A673 (cell line): ENCODE measurements around the gene MT1F. TPM values are rescaled to one million over a fixed set of nuclear protein-coding genes. Genes with fewer than 3 reads are reported as not detected.

Source experiments
- BruUV-seq: library from RNA; stranded (reverse); fragments of 400-500 nt; replicated peaks from 2 replicates; lab custom pipeline; 2021; lab: Mats Ljungman, UMichigan
- CTCF ChIA-PET: fragments of 300-600 bp; sonication (Branson Sonifier 250); formaldehyde crosslinking; loops from one replicate; lab custom pipeline; 2022; ENCODE audit warnings: antibody characterized with exemption; lab: Charles Lee
- POLR2A ChIA-PET: fragments of 300-600 bp; sonication (Branson Sonifier 250); formaldehyde crosslinking; loops from one replicate; lab custom pipeline; 2022; ENCODE audit warnings: antibody characterized with exemption; ENCODE audit not compliant: low non-redundant PET; lab: Charles Lee
- DNase-seq: peaks from one replicate; pipeline ENCODE4 v3.0.0-alpha.2; 2015; ENCODE audit warnings: low spot score
- H3K27ac ChIP-seq: fragments of 200-600 bp; sonication (generic); 2 replicates; pipeline ENCODE4 v1.5.1; 2016; ENCODE audit warnings: mixed run types, low read depth, mild to moderate bottlenecking, mixed read lengths, antibody characterized with exemption, low read length; ENCODE audit not compliant: poor library complexity, severe bottlenecking
- H3K27me3 ChIP-seq: fragments of 200-600 bp; sonication (generic); replicated peaks from 2 replicates; pipeline ENCODE4 v1.6.1; 2017; ENCODE audit warnings: mixed run types, low read depth, mild to moderate bottlenecking, mixed read lengths, antibody characterized with exemption, low read length; ENCODE audit not compliant: insufficient read depth, poor library complexity
- H3K36me3 ChIP-seq: fragments of 200-600 bp; sonication (generic); 2 replicates; pipeline ENCODE4 v1.6.1; 2016; ENCODE audit warnings: mixed run types, mild to moderate bottlenecking, mixed read lengths, antibody characterized with exemption, low read length; ENCODE audit not compliant: insufficient read depth, poor library complexity, severe bottlenecking
- H3K4me1 ChIP-seq: fragments of 200-600 bp; sonication (generic); 2 replicates; pipeline ENCODE4 v1.6.1; 2017; ENCODE audit warnings: mixed run types, mild to moderate bottlenecking, mixed read lengths, antibody characterized with exemption, low read length; ENCODE audit not compliant: insufficient read depth, poor library complexity, severe bottlenecking
- H3K4me3 ChIP-seq: fragments of 200-600 bp; sonication (generic); 2 replicates; pipeline ENCODE4 v1.5.1; 2016; ENCODE audit warnings: low read depth, mixed run types, mild to moderate bottlenecking, mixed read lengths, low read length; ENCODE audit not compliant: poor library complexity, severe bottlenecking
- H3K9me3 ChIP-seq: fragments of 200-600 bp; sonication (generic); 2 replicates; pipeline ENCODE4 v1.6.1; 2016; ENCODE audit warnings: mixed run types, low read depth, mild to moderate bottlenecking, mixed read lengths, antibody characterized with exemption, low read length; ENCODE audit not compliant: poor library complexity, severe bottlenecking
- EZH2 ChIP-seq: fragments of 200-600 bp; sonication (generic); IDR thresholded peaks from 2 replicates; pipeline ENCODE4 v1.6.1; 2017; ENCODE audit warnings: borderline replicate concordance, low read depth, mild to moderate bottlenecking, mixed read lengths, antibody characterized with exemption, low read length; ENCODE audit not compliant: poor library complexity, severe bottlenecking
- intact Hi-C: fragments of 100-400 bp; cut with micrococcal nuclease; formaldehyde crosslinking; loops from one replicate; pipeline ENCODE4 v1.10.0; 2022; ENCODE audit not compliant: unreplicated experiment
- total RNA-seq: library from RNA; stranded (reverse); gene quantifications from 2 replicates; pipeline ENCODE4 v1.2.3, GENCODE V29; 2021
- TF ChIP-seq, protein P1 (sequence below): fragments of 300-800, 200-600 bp; sonication (generic); conservative IDR thresholded peaks from 2 replicates; pipeline ENCODE4 v1.5.1; 2017; ENCODE audit warnings: low read depth, mild to moderate bottlenecking, antibody characterized with exemption, low read length, moderate library complexity, mixed read lengths

Gene MT1F
- total RNA-seq, 1 experiment from 2014 or later: 26.9 TPM

DNA sequence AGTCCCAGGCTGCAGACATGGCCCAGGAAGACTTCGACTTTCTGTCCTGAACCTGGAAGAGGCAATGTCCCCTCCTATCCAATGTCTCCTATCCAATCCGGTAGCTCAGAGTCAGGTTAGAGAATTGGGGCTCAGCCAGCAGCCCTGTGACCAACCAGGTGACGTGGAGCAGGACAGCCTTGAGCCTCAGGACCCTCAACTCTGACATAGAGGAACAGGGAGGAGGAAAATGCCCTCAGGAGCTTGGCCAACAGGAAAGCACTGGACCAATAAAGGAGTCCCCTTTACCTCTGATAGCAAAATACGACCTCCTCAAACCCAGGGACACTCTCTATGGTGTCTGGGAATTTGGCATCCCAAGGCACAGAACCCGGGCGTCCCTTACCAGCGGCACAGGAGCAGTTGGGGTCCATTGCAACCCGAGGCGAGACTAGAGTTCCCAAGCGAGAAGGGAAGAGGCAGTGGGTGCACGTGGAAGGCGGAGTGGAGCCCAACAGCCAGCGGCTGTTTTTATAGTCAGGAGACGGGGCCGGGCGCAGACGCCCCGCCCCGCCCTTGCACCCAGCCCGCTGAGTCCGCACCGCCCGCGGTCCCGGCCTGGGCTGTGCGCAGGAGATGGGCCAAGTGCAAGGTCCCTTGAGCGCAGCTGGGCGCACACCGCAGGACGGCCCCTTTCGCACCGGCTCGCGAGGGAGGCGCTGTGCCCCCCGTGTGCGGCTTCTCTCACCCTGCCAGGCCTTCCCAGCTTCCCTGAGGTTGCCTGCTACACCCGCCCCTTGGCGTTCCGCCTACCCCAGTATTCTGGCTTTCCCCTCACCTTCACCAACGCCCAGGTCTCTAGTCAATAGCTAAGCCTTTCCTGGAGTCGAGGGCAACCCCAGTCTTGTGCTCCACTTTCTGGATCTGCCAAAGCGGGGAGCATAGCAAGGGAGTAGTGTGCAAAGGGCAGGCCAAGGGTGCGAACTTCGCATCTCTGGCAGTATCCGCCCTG lies 10.1 kb downstream of the MT1F start, which contains the start of gene MT1G:
Gene MT1G (minus strand): TSS at position 485 of the 991 bp plus-strand sequence. CDS start 72 bp downstream, at position 413.
- ChIA-PET POLR2A (no interaction called here), CTCF (no interaction called here)
- TSS peak; percentile 93 for BruUV-seq

DNA sequence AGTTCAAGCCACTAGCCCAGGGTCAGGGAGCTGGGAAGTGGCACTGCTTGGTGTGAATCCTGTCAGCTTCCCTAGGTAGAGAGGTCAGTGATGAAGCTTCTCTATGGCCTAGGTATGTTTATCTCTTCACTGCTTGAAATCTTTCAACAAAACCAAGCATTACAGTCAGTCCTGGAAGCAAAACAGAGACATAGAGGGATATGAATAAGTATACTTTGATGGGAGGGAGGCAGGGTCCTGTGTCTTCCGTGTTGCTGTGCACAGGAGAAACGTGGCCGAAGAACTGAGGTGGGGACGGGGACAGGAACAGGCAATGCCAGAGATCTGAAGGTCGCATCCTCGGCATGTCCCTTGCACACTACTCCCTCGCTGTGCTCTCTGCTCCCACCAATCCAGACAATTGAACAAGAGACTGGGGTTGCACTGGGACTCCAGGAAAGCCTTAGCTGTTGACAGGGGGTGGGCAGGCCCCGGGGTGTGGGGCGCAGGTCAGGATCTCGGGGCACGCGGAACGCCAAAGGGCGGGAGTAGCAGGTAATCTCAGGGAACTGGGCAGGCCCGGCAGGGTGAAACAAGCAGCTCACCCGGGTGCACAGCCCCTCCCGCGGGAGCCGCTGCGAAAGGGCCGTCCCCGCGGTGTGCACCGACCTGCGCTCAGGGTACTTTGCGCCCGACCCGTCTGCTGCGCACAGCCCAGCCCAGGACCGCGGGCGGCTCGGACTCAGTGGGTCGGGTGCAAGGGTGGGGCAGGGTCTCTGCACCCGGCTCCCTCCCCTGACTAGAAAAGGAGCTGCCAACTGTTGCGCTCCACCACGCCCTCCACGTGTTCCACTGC lies 11.5 kb downstream of the MT1F start, which contains the start of gene MT1H:
Gene MT1H (plus strand): TSS at position 810 of the 835 bp plus-strand sequence. CDS start 71 bp downstream, outside the sequence.
- BruUV-seq: no TSS peak
- TF ChIP-seq, protein P1, sequence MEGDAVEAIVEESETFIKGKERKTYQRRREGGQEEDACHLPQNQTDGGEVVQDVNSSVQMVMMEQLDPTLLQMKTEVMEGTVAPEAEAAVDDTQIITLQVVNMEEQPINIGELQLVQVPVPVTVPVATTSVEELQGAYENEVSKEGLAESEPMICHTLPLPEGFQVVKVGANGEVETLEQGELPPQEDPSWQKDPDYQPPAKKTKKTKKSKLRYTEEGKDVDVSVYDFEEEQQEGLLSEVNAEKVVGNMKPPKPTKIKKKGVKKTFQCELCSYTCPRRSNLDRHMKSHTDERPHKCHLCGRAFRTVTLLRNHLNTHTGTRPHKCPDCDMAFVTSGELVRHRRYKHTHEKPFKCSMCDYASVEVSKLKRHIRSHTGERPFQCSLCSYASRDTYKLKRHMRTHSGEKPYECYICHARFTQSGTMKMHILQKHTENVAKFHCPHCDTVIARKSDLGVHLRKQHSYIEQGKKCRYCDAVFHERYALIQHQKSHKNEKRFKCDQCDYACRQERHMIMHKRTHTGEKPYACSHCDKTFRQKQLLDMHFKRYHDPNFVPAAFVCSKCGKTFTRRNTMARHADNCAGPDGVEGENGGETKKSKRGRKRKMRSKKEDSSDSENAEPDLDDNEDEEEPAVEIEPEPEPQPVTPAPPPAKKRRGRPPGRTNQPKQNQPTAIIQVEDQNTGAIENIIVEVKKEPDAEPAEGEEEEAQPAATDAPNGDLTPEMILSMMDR: no peak
- no peak for TF ChIP-seq EZH2
- H3K4me1 ChIP-seq: no peaks in the 10 kb centered on the region
- H3K9me3 ChIP-seq: no peaks in the 10 kb centered on the region
- peaks cover 32% of the 10 kb centered on the region for H3K27me3 ChIP-seq
- H3K27ac ChIP-seq: no peak within 1 kb of the TSS
- H3K4me3 ChIP-seq: no peak within 1 kb of the TSS
- DNase-seq: no peak
- CTCF ChIA-PET: no interaction called here
- intact Hi-C loops: no loop called here
- POLR2A ChIA-PET: no interaction called here
- no peaks in the 10 kb centered on the region for H3K36me3 ChIP-seq

More for the DNA sequence above, 10.1 kb downstream of the MT1F start, which contains the start of gene MT1G:
- H3K4me3 ChIP-seq: peak within 1 kb of the TSS; percentile 17
- no peaks in the 10 kb centered on the region for H3K4me1 ChIP-seq
- no peak within 1 kb of the TSS for H3K27ac ChIP-seq
- TF ChIP-seq, protein P1: no peak
- no peak for TF ChIP-seq EZH2
- H3K9me3 ChIP-seq: no peaks in the 10 kb centered on the region
- peaks cover 43% of the 10 kb centered on the region for H3K27me3 ChIP-seq
- H3K36me3 ChIP-seq: no peaks in the 10 kb centered on the region
- peak; percentile 63 for DNase-seq
- intact Hi-C loops: no loop called here
